Fibroblast of peridontal ligament (primary cell): ENCODE measurements around the gene XIRP1.
"Not testable (repeated sequence)": the region's sequence is repeated elsewhere in the genome, so short reads cannot be mapped to it uniquely, and the experiment has no call there.

Experiments used
- DNase-seq: peaks from one replicate; pipeline ENCODE4 v3.0.0-alpha.2; 2010; ENCODE audit errors: extremely low read depth

The XIRP1 gene, protein sequence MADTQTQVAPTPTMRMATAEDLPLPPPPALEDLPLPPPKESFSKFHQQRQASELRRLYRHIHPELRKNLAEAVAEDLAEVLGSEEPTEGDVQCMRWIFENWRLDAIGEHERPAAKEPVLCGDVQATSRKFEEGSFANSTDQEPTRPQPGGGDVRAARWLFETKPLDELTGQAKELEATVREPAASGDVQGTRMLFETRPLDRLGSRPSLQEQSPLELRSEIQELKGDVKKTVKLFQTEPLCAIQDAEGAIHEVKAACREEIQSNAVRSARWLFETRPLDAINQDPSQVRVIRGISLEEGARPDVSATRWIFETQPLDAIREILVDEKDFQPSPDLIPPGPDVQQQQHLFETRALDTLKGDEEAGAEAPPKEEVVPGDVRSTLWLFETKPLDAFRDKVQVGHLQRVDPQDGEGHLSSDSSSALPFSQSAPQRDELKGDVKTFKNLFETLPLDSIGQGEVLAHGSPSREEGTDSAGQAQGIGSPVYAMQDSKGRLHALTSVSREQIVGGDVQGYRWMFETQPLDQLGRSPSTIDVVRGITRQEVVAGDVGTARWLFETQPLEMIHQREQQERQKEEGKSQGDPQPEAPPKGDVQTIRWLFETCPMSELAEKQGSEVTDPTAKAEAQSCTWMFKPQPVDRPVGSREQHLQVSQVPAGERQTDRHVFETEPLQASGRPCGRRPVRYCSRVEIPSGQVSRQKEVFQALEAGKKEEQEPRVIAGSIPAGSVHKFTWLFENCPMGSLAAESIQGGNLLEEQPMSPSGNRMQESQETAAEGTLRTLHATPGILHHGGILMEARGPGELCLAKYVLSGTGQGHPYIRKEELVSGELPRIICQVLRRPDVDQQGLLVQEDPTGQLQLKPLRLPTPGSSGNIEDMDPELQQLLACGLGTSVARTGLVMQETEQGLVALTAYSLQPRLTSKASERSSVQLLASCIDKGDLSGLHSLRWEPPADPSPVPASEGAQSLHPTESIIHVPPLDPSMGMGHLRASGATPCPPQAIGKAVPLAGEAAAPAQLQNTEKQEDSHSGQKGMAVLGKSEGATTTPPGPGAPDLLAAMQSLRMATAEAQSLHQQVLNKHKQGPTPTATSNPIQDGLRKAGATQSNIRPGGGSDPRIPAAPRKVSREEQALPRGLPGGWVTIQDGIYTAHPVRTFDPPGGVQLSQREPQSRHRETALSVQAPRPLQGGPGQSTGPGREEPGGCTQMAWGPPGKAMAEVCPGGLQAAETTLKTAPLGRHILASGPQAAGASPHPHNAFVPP (N-terminal part only)

DNA sequence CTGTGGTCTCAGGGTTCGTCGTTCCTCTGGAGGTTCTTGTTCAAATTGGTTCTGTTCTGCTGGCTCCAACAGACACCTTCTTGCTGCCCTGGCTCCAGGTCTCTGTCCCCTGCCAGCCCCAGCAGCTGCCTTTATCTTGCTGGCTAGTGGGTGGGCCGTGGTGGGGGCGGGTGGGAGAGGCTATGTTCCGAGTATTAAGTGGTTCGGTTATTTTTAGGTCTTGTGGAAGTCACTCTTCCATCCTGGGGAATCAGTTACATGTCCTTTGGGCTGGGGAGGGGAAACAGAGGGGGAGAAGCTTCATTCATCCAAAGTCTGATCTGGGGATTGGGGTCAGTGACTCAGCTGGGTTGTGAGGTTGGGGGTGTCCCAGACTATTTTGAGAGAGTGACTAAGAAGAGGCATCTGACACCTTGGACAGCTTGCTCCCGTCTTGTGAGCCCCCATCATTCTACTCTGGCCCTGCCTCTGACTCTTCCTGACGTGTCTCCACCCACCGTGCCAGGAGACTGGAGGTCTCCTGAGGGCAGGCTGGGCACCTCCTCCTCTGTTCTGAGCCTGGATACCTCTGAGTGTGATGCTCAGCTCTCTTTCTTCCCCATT is at the start of gene XIRP1:
Gene XIRP1 (minus strand): TSS at position 106 of the 603 bp plus-strand sequence. CDS start 3,150 bp downstream, outside the sequence.
- DNase-seq: no peak

DNA sequence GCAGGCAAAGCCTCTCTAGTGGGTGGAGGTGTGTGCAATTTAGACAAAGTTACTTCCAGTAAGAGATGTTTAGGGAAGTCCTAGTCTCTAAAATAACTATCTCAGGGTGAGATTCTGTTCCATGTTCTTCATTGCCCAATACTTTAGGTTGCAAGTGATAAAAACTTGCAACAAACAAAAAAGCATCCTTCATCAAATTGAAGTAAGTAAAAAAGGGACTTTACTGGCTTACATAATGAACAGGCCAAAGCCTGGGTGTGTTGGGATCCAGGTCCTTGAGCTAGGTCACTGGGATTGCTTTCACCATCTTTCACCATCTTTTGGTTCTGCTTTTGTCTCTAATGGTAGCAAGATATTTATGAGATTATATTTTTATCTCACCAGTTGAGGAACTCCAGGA is 49.2 kb upstream of the XIRP1 start:
- DNase-seq: no peak

DNA sequence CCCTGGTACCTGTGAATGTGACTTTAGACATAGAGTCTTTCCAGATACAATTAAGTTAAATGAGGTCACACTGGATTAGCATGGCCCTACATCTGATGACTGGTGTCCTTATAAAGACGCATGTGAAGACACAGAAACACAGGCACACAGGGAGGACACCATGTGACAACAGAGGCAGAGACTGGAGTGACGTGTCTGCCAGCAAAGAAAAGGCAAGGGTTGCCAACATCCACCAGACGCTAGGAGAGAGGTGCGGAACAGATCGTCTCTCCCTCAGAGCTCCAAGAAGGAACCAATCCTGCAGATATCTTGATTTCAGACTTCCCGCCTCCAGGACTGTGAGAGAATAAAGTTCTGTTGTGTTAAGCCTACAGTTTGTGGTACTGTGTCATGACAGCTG is 44.6 kb upstream of the XIRP1 start:
- no peak for DNase-seq

DNA sequence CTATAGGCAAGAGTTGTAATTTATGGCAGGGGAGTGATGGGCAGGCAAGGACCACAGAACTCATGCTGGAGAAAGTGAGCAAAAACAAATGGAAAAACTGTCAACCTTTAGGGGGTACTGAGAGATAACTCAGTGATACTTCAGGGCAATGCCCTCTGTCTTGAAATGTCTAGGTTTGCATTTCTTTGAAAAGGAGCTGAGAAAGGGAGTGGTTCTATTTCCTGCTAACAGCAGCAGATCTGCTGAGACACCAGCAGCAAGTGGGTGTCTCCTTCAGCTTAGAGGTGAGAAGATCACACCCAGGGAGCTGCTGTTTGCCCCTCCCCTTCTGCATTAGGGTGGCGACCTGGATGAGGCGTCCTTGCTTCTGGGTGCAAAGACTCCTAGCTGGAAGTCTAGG is 42.3 kb upstream of the XIRP1 start:
- DNase-seq: no peak

DNA sequence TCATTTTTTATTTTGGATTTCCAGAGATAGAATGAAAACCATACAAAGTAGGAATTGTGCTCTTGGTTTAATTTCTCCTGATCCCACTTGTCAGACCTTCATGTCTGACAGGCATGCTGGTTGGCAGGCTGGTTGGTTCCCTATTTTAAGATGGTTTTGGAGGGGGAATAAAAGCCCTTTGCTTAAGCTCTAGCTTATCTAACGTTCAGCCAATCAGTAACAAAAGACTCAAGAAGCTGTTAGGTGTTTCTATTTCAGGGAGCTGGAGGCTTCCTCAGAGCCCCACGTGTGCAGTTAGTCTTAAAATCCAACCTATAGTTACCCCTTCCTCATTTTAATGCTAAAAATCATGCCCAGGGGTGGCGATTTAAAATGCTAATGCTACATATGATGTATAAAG is 40.5 kb upstream of the XIRP1 start:
- DNase-seq: no peak

DNA sequence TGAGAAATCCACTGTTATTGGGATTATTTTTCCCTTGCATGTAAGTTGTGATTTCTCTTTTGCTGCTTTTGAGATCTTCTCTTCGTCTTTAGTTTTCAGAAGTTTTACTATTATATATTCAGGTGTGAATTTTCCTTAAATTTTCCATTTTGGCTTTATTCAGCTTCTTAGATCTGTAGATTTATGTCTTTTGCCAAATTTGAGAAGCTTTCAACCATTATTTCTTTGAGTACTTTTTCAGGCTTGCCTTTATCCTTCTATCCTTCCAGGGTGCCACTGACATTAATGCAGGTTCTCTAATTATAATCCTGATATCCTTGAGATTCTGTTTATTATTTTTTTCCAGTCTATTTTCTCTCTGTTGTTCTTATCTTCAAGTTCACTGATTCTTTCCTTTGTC is 38.1 kb upstream of the XIRP1 start:
- DNase-seq: no peak

DNA sequence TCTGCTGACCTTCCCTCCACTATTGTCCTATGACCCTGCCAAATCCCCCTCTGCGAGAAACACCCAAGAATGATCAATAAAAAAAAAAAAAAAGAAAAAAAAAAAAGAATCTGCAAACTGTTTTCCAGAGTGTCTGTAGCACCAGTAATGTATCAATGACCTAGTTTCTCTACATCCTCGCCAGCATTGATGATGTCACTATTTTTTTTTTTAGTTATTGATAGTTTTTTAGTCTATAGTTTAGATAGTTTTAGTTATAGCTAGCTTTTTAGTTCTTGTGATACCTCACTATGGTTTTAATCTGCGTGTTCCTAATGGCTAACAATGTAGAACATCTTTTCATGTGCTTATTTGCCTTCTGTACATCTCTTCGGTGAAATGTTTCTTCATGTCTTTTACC is 36.1 kb upstream of the XIRP1 start:
- no peak for DNase-seq

DNA sequence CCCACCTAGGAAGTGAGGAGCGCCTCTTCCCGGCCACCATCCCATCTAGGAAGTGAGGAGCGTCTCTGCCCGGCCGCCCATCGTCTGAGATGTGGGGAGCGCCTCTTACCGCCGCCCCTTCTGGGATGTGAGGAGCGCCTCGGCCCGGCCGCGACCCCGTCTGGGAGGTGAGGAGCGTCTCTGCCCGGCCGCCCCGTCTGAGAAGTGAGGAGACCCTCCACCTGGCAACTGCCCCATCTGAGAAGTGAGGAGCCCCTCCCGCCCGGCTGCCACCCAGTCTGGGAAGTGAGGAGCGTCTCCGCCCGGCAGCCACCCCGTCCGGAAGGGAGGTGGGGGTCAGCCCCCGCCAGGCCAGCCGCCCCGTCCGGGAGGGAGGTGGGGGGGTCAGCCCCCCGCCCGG is 35.2 kb upstream of the XIRP1 start:
- DNase-seq: not testable (repeated sequence)

DNA sequence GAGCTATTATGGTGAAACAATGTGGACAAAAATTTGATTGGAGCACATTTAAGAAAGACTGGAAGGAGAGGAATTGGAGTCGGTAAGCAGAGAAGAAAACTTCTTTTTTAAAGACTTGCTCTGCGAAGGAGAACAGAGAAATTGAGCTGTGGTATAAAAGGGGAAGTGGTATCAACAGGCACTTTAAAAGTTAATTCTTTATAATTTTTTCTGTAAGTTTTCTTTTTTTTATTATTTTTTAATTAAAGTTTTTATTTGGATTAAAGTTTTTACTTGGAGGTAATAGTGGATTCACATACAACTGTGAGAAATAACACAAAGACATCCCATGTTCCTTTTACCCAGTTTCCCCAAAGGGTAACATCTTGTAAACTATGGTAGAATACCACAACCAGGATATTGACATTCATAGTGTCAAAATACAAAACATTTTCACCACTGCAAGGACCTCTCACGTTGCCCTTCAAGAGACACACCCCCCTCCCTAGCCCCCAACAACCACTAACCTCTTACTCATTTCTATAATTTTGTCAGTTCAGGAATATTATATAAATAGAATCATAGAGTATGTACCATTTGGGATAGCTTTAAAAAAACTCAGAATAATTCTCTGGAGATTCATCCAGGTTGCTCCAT is 33.8 kb upstream of the XIRP1 start:
- DNase-seq: no peak

DNA sequence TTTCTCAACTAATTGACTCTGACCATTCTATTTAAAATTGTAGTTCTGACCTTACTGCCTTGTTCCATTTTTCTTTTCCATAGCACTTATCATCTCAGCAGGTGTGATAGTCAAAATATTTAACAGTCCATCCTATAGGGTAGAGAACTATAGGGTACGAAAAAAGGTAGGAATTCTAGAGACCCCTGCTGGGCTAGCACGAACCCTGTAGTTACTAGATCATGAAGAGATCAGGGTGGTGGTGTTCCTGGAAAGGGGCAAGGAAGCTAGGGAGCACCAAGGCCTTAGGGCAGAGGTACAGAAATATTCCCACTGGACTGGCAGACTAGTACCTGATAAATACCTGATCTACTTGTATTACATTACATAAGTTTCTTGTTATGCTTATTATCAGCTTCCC is 31.9 kb upstream of the XIRP1 start:
- no peak for DNase-seq

DNA sequence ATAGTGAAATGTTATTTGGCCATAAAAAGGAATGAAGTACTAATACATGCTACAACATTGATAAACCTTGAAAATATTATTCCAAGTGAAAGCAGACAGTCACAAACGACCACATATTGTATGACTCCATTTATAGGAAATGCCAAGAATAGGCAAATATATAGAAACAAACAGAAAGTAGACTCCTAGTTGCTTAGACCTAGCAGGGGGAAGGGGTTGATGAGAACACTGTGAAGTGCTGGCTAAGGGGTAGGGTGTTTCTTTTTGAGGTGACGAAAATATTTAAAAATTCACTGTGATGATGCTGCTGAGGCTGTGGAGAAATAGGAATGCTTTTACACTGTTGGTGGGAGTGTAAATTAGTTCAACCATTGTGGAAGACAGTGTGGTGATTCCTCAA is 30.5 kb upstream of the XIRP1 start:
- DNase-seq: no peak

DNA sequence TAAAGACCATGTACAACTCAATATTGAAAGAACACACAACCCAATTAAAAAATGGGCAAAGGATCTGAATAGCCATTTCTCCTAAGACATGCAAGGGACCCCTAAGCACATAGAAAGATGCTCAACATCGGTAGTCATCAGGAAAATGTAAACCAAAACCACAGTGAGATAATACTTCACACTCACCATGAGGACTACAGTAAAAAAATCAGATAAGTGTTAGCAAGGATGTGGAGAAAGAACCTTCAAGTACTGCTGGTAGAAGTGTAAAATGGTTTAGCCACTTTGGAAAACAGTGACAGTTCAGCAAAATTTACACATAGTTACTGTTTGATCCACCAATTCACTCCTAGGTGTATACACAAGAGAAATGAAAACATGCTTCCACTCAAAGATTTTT is 30.1 kb upstream of the XIRP1 start:
- DNase-seq: no peak

DNA sequence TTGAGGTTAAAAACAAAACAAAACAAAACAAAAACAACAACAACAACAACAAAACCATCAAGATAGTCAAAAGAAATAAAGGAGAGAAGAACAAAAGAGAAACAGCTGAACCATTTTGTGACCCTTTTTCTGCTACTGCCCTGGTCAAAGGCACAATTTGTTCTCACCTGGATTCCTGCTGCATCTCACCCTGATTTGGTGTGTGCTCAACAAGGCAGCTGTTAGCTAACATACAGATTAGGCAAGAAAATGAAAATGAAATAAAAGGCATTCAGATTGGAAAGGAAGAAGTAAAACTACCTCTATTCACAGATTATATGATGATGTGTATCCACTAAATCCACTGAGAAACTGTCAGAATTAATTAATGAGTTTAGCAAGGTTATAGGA is 28.7 kb upstream of the XIRP1 start:
- DNase-seq: no peak

DNA sequence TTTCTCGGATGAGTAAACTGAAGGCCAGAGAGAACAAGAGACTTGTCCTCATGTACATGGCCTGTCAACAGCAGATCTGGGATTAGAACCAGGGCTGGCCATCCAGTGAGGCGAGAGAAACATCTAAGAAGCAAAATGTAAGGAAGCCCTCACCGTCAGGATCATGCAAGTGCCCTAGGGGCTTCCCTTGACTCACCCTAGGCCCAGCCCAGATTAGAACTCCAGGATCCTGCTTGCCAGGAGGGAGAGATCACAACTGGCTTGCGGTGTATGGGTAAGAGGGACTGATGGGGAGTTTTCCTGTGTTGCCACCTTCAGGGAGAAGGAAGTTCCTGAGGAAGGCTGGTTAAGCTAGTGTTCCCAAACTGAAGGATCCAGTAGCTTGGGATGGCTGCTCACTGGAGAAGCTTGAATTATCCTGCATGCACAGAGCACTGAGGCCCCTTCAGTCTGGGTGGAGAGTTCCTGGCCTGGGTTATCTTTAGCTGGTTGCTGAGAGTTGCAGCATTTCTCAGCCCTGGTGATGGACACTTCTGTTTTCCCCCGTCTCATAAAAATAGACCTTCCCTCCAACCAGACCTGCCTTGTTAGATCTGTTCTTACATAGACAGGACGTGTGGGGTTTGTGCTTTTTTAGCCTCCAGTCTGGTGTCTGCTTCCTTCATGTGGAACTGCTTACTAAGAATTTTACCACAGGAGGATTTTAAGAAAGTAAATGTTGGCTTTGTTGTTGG is 28.2 kb upstream of the XIRP1 start:
- DNase-seq: no peak

DNA sequence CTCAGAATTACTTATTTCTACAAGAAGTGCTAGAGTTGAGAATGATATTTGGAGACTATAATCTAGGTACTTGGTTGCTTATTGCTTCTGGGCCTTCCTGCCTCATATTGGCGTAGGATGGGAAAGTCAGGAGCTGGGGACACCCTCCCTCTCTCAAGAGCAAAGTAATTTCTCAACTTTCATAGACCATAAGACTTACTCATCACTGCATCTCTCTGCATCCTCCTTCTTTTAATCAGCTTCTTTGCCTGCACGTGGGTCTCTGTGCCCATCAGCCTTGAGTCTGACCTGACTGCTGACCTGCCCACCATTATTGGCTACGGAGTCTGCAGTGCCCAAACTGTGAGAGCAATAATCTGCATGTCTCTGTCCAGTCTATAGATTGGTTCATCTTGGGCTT is 27.3 kb upstream of the XIRP1 start:
- DNase-seq: no peak

DNA sequence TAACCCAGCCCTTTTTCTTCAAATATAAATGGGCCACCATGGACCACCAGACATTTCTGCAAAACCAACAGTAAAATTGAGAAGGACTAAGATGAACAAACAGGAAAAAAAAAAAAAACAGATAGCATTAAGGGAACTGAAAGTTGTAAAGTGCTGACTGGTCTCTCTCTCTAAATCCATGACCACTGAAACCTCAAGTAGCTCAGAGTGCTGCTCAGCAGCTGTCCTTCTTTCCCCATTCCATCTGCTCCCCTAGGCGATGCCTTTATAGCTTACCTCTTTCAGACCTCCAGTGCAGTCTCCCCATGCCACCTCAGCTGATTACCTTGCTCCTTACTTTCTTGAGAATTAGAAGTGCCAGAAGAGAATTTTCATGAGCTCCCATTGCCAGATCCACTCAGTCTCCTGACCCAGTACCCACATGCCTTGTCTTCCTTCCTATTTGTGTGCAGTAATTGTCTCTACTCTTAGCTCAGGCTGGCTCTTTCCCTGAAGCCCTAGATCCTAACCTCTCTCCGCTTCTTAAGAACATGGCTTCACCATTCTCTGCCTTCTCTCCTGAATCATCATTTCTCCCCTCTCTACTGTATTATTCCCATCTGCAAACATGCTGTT is 23.9 kb upstream of the XIRP1 start:
- DNase-seq: no peak

DNA sequence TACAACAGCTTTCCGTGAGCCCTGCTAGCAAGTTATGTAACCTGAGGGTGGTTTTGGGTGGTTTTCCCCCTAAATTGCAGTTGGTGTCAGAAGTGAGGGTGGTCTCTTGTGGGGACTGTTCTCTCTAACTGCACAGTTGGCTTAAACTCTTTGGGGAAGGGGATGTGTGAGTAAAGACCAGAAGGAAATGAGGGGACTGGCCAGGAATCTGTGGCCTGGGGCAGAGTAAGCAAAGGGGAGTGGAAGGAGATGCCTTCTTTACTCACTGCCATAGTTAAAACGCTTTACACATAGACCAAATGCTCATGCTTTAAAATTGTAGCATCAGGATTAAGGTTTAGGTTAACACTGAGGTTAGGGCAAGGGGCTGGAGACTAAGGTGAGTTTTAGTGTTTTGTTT is 21.2 kb upstream of the XIRP1 start:
- no peak for DNase-seq

DNA sequence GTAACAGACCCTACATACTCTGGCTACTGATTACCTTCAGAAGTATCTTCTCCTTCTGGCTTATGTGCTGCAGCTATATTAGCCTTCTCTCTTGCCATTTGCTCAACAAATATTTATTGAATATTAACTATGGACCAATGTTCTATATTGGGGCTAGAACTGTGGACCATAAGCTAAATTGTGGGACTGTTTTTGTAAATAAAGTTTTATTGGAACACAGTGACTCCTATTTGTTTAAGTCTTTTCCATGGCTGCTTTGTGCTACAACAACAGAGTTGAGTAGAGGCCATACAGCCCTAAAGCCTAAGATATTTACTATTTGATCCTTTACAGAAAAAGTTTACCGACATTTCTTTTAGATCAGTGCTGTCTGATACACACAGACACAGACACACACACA is 20.3 kb upstream of the XIRP1 start:
- no peak for DNase-seq

DNA sequence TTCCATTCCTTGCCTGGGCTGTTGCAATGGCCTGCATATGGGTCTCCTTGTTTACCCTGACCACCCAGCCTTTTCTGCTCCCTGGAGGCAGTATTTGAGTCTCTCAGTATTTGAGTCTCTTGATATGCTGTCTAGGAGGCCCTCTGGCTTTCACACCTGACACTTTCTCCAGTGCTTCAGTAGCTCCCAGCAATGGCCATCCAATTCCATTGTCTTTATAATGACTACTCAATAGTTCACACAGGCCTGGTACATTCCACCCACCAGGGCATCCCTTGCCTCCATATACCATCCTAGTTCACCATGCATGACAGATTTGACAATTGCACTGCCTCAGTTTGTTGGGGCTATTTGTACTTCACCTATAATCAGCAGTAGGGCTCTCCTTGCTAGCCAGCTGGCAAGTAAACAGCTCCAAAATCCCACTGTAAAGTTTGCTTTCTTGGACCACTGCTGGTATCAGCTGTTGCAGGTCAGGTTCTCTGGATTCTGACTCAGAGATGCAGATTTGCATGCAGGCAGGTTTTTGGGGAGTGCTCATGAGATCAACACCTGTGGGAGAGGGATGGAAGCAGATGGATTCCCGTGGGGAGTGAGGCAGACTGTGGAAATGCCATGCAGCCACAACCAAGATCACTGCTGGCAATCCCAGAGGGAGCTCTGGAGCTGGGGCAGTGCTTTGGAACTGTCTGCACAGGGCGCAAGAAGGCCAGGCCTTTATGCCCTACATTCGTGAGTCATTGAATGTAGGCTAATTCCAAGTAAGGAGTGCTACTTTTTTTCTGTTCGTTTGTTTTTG is 19.1 kb upstream of the XIRP1 start:
- DNase-seq: no peak
